B cell (primary cell): ENCODE data around the gene MSL1. TPM values are rescaled to one million over a fixed set of nuclear protein-coding genes. Genes with fewer than 3 reads are reported as not detected.

ENCODE experiments used
- ATAC-seq: fragments of 200-7000 bp; cut with Tn5 transposase; one replicate; pipeline ENCODE4 v1.10.0; 2021; ENCODE audit warnings: low read depth, mild to moderate bottlenecking, moderate number of reproducible peaks, moderate library complexity
- CTCF ChIA-PET: fragments of 350-600 bp; sonication (Branson Sonifier 250); formaldehyde crosslinking; loops from one replicate; lab custom pipeline; 2021; ENCODE audit warnings: antibody characterized with exemption, inconsistent platforms; lab: Charles Lee
- POLR2A ChIA-PET: fragments of 350-600 bp; sonication (Branson Sonifier 250); formaldehyde crosslinking; loops from one replicate; lab custom pipeline; 2021; ENCODE audit warnings: antibody characterized with exemption; lab: Charles Lee
- DNase-seq: peaks from one replicate; pipeline ENCODE4 v3.0.0; 2013
- H2AFZ ChIP-seq: 2 replicates; pipeline ENCODE4 v1.6.1; 2012; ENCODE audit warnings: mild to moderate bottlenecking, low read depth, low read length; ENCODE audit not compliant: insufficient read depth, poor library complexity, severe bottlenecking
- H3K27ac ChIP-seq, 2 donors: 1 replicate in 1 of 2; 2 replicates in 1 of 2; pipeline ENCODE4 v1.5.1; 2012 to 2013; ENCODE audit warnings: low read length in 2 of 2, mild to moderate bottlenecking in 2 of 2, moderate library complexity in 1 of 2
- H3K27me3 ChIP-seq, 4 experiments: fragments of 200-600 bp in 1 of 4; sonication (generic) in 1 of 4; replicated peaks in 1 of 4; 1 replicate in 2 of 4; 2 replicates in 2 of 4; pipeline versions ENCODE4 v1.6.1 to v1.7.0; 2013 to 2016; ENCODE audit warnings: low read length in 3 of 4, mild to moderate bottlenecking in 2 of 4, mixed read lengths in 1 of 4, moderate library complexity in 1 of 4; ENCODE audit not compliant: insufficient read depth in 4 of 4, control insufficient read depth in 3 of 4; ENCODE audit errors: control extremely low read depth in 1 of 4
- H3K36me3 ChIP-seq, 2 experiments: replicated peaks in 1 of 2; 1 replicate in 1 of 2; 2 replicates in 1 of 2; pipeline versions ENCODE4 v1.6.1 to v1.7.1; 2013; ENCODE audit warnings: low read length in 1 of 2; ENCODE audit not compliant: insufficient read depth in 2 of 2, control insufficient read depth in 1 of 2; ENCODE audit errors: control extremely low read depth in 1 of 2, extremely low read depth in 1 of 2
- H3K4me1 ChIP-seq, 2 donors: fragments of 200-600 bp in 1 of 2; sonication (generic) in 1 of 2; 1 replicate in 1 of 2; 2 replicates in 1 of 2; pipeline versions ENCODE4 v1.5.1 to v1.6.1; 2013 to 2017; ENCODE audit warnings: low read length in 2 of 2; ENCODE audit not compliant: control insufficient read depth in 2 of 2, insufficient read depth in 2 of 2
- H3K4me2 ChIP-seq: replicated peaks from 2 replicates; pipeline ENCODE3; 2012; ENCODE audit warnings: mild to moderate bottlenecking, low read depth, low read length; ENCODE audit not compliant: poor library complexity, severe bottlenecking
- H3K4me3 ChIP-seq, 5 experiments: fragments of 200-600 bp in 1 of 5; sonication (generic) in 1 of 5; 1 replicate in 3 of 5; 2 replicates in 2 of 5; pipeline versions ENCODE4 v1.5.1 to v1.7.0; 2011 to 2016; ENCODE audit warnings: low read length in 4 of 5, mild to moderate bottlenecking in 4 of 5, low read depth in 2 of 5, control low read depth in 1 of 5, moderate library complexity in 1 of 5; ENCODE audit not compliant: insufficient read depth in 1 of 5; ENCODE audit errors: control extremely low read depth in 1 of 5, extremely low read depth in 1 of 5
- H3K79me2 ChIP-seq: fragments of 200-600 bp; sonication (generic); one replicate; pipeline ENCODE4 v1.6.0; 2016; ENCODE audit warnings: low read length; ENCODE audit not compliant: control insufficient read depth, insufficient read depth
- H3K9ac ChIP-seq: fragments of 200-600 bp; sonication (generic); 2 replicates; pipeline ENCODE4 v1.6.1; 2017; ENCODE audit warnings: mild to moderate bottlenecking, low read length, moderate library complexity
- H3K9me3 ChIP-seq, 3 donors: one replicate each; pipeline versions ENCODE4 v1.6.1 to v1.7.1; 2013; ENCODE audit warnings: low read length in 2 of 3; ENCODE audit not compliant: control insufficient read depth in 2 of 3, insufficient read depth in 1 of 3; ENCODE audit errors: control extremely low read depth in 1 of 3
- H4K20me1 ChIP-seq: 2 replicates; pipeline ENCODE4 v1.6.0; 2012; ENCODE audit warnings: mild to moderate bottlenecking, low read length; ENCODE audit not compliant: insufficient read depth, control insufficient read depth, poor library complexity, severe bottlenecking
- H3K27ac Mint-ChIP-seq: one replicate; pipeline ENCODE4 v1.8.0; 2021; ENCODE audit warnings: mixed read lengths
- H3K27me3 Mint-ChIP-seq: one replicate; pipeline ENCODE4 v1.8.0; 2021; ENCODE audit warnings: mixed read lengths
- H3K4me1 Mint-ChIP-seq: one replicate; pipeline ENCODE4 v1.8.0; 2021; ENCODE audit warnings: mixed read lengths
- H3K4me3 Mint-ChIP-seq: one replicate; pipeline ENCODE4 v1.8.0; 2021; ENCODE audit warnings: mixed read lengths
- H3K9me3 Mint-ChIP-seq: one replicate; pipeline ENCODE4 v1.8.0; 2022; ENCODE audit warnings: mixed read lengths; ENCODE audit not compliant: insufficient read depth
- EZH2 ChIP-seq: IDR thresholded peaks from 2 replicates; pipeline ENCODE4 v1.6.1; 2012; ENCODE audit warnings: borderline replicate concordance, low read depth, mild to moderate bottlenecking, moderate library complexity, low read length; ENCODE audit not compliant: insufficient read depth, poor library complexity, severe bottlenecking
- WGBS: methylation state at CpG from one replicate; pipeline ENCODE4 v1.1.5; 2013; ENCODE audit warnings: missing lambda C conversion rate; ENCODE audit not compliant: insufficient coverage; 5-methylcytosine and 5-hydroxymethylcytosine counted together
- intact Hi-C: fragments of 100-400 bp; cut with micrococcal nuclease; formaldehyde crosslinking; loops from one replicate; pipeline ENCODE4 v1.10.0; 2022
- polyA plus RNA-seq: library from polyadenylated mRNA; depleted of rRNA; stranded (reverse); fragments of >200 nt; gene quantifications from 2 replicates; pipeline ENCODE4 v1.2.3, GENCODE V29; 2012
- total RNA-seq, 2 donors: library from RNA; stranded (reverse); fragments of 120-200 nt in 1 of 2; gene quantifications; 1 replicate in 1 of 2; 2 replicates in 1 of 2; pipeline versions ENCODE4 v1.2.3 to v1.2.4, GENCODE V29; 2013 to 2022
- TF ChIP-seq, protein P1 (sequence below): fragments of 200-600 bp; IDR thresholded peaks from one replicate; pipeline ENCODE4 v1.8.0; 2022; ENCODE audit warnings: antibody characterized with exemption, mild to moderate bottlenecking

The MSL1 gene
- total and polyA plus RNA-seq, 2 donors (not counting 1 experiment from before 2014, with no cell fraction given) = 80.1 to 129 TPM

- Histone ChIP-seq H3K79me2 (peaks cover 5% of the 10 kb centered on the region), H3K36me3 (no peaks in the 10 kb centered on the region), H3K9ac (no peak overlapping the region), H3K4me1 (peaks cover 17% of the 10 kb centered on the region in 2 donors), H3K4me2 (no peak overlapping the region), H4K20me1 (peaks cover 11% of the 10 kb centered on the region), H3K27me3 (peaks cover 0 to 7% (median 2%) of the 10 kb centered on the region in 4 experiments), H2AFZ (no peak overlapping the region), H3K9me3 (no peaks in the 10 kb centered on the region), H3K4me3 (no peak overlapping the region), H3K27ac (no peak overlapping the region)
- 67% methylated on average over 6 of the region's 8 CpGs for WGBS
- ChIA-PET CTCF (interaction anchor here (1.9 kb wide), 1 partner anchor 10 kb away, joined by 7 read pairs; no protein-coding TSS in a partner anchor), POLR2A (no interaction called here)
- Mint-ChIP-seq H3K27ac (no peak overlapping the region), H3K9me3 (no peaks in the 10 kb centered on the region), H3K27me3 (no peaks in the 10 kb centered on the region), H3K4me3 (no peak overlapping the region), H3K4me1 (peaks cover 11% of the 10 kb centered on the region)
- TF ChIP-seq, protein P1, sequence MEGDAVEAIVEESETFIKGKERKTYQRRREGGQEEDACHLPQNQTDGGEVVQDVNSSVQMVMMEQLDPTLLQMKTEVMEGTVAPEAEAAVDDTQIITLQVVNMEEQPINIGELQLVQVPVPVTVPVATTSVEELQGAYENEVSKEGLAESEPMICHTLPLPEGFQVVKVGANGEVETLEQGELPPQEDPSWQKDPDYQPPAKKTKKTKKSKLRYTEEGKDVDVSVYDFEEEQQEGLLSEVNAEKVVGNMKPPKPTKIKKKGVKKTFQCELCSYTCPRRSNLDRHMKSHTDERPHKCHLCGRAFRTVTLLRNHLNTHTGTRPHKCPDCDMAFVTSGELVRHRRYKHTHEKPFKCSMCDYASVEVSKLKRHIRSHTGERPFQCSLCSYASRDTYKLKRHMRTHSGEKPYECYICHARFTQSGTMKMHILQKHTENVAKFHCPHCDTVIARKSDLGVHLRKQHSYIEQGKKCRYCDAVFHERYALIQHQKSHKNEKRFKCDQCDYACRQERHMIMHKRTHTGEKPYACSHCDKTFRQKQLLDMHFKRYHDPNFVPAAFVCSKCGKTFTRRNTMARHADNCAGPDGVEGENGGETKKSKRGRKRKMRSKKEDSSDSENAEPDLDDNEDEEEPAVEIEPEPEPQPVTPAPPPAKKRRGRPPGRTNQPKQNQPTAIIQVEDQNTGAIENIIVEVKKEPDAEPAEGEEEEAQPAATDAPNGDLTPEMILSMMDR = no peak
- no peak for TF ChIP-seq EZH2
- ATAC-seq (no peak), DNase-seq (no peak)
- intact Hi-C loops = no loop called here
These were observed 59.4 kb downstream of the MSL1 start for GRCh38 chr17:40181205-40181604.

- no peak for ATAC-seq
- Histone ChIP-seq H2AFZ (no peak overlapping the region), H3K27ac (no peak overlapping the region), H3K4me2 (no peak overlapping the region), H3K9me3 (no peaks in the 10 kb centered on the region), H3K27me3 (peaks cover 0 to 7% (median 2%) of the 10 kb centered on the region in 4 experiments), H3K4me1 (peaks cover 9 to 11% of the 10 kb centered on the region in 2 donors), H3K9ac (no peak overlapping the region), H3K4me3 (no peak overlapping the region), H3K36me3 (no peaks in the 10 kb centered on the region), H3K79me2 (peaks cover 2% of the 10 kb centered on the region), H4K20me1 (peaks cover 10% of the 10 kb centered on the region)
- CTCF ChIA-PET = interaction anchor here (1.7 to 1.9 kb wide), 2 partner anchors 9 to 169 kb away, joined by 3 to 7 read pairs; no protein-coding TSS in a partner anchor
- POLR2A ChIA-PET = interaction anchor here (0.5 kb wide), 1 partner anchor 1489 kb away, joined by 3 read pairs; no protein-coding TSS in a partner anchor
- Mint-ChIP-seq H3K9me3 (no peaks in the 10 kb centered on the region), H3K27ac (no peak overlapping the region), H3K4me1 (peaks cover 4% of the 10 kb centered on the region), H3K27me3 (no peaks in the 10 kb centered on the region), H3K4me3 (no peak overlapping the region)
- intact Hi-C loops = no loop called here
- WGBS = 87% methylated on average over 4 of the region's 6 CpGs
- TF ChIP-seq, protein P1 = no peak
- no peak for DNase-seq
These were observed 60.8 kb downstream of the MSL1 start for GRCh38 chr17:40182606-40183005.

Other genes with a start within 250 kb of the MSL1 start
- gene GSDMB, start 203.3 kb upstream of the MSL1 start, total RNA-seq = 21.5 and 21.8 TPM in 2 replicates
- 33.8 and 37.6 TPM in 2 replicates for gene GSDMB, start 203.3 kb upstream of the MSL1 start, polyA plus RNA-seq
- 43.4 and 51.8 TPM in 2 replicates for gene ORMDL3, start 194.4 kb upstream of the MSL1 start, total RNA-seq
- gene ORMDL3, start 194.4 kb upstream of the MSL1 start, polyA plus RNA-seq = 78.5 and 90.6 TPM in 2 replicates
- gene LRRC3C, start 194.2 kb upstream of the MSL1 start, total RNA-seq = not detected in 2 replicates
- 0.12 TPM in 1 of 2 replicates, not detected in the other for gene LRRC3C, start 194.2 kb upstream of the MSL1 start, polyA plus RNA-seq
- not detected in 2 replicates for gene GSDMA, start 159.0 kb upstream of the MSL1 start, total RNA-seq
- gene GSDMA, start 159.0 kb upstream of the MSL1 start, polyA plus RNA-seq = 0.09 TPM in 1 of 2 replicates, not detected in the other
- gene PSMD3, start 141.2 kb upstream of the MSL1 start, total RNA-seq = 69.4 and 76.6 TPM in 2 replicates
- 63.1 and 72.6 TPM in 2 replicates for gene PSMD3, start 141.2 kb upstream of the MSL1 start, polyA plus RNA-seq
- gene CSF3, start 106.5 kb upstream of the MSL1 start, total RNA-seq = not detected in 2 replicates
- gene CSF3, start 106.5 kb upstream of the MSL1 start, polyA plus RNA-seq = 0.09 TPM in 1 of 2 replicates, not detected in the other
- 103 and 105 TPM in 2 replicates for gene MED24, start 67.6 kb upstream of the MSL1 start, total RNA-seq
- 128 and 140 TPM in 2 replicates for gene MED24, start 67.6 kb upstream of the MSL1 start, polyA plus RNA-seq
- gene THRA, start 59.0 kb upstream of the MSL1 start, total RNA-seq = 16.8 and 17.1 TPM in 2 replicates
- 8.0 and 9.1 TPM in 2 replicates for gene THRA, start 59.0 kb upstream of the MSL1 start, polyA plus RNA-seq
- 6.7 and 6.8 TPM in 2 replicates for gene NR1D1, start 21.4 kb upstream of the MSL1 start, total RNA-seq
- gene NR1D1, start 21.4 kb upstream of the MSL1 start, polyA plus RNA-seq = 6.5 and 7.7 TPM in 2 replicates
- gene CASC3, start 18.6 kb downstream of the MSL1 start, total RNA-seq = 169 and 173 TPM in 2 replicates
- gene CASC3, start 18.6 kb downstream of the MSL1 start, polyA plus RNA-seq = 64.2 and 109 TPM in 2 replicates
- gene RAPGEFL1, start 55.5 kb downstream of the MSL1 start, total RNA-seq = 5.4 and 5.6 TPM in 2 replicates
- 3.0 and 5.7 TPM in 2 replicates for gene RAPGEFL1, start 55.5 kb downstream of the MSL1 start, polyA plus RNA-seq
- gene WIPF2, start 97.3 kb downstream of the MSL1 start, total RNA-seq = 46.6 and 48.4 TPM in 2 replicates
- gene WIPF2, start 97.3 kb downstream of the MSL1 start, polyA plus RNA-seq = 7.7 and 8.7 TPM in 2 replicates
- 0.63 and 2.2 TPM in 2 replicates for gene CDC6, start 165.9 kb downstream of the MSL1 start, total RNA-seq
- gene CDC6, start 165.9 kb downstream of the MSL1 start, polyA plus RNA-seq = 0.69 and 1.1 TPM in 2 replicates
- gene RARA, start 187.2 kb downstream of the MSL1 start, total RNA-seq = 85.5 and 86.2 TPM in 2 replicates
- gene RARA, start 187.2 kb downstream of the MSL1 start, polyA plus RNA-seq = 20.7 and 33.5 TPM in 2 replicates
- not detected in 2 replicates for gene GJD3, start 242.8 kb downstream of the MSL1 start, total RNA-seq
- gene GJD3, start 242.8 kb downstream of the MSL1 start, polyA plus RNA-seq = not detected in 2 replicates